ENCODE measurements around the gene MSX2.

The MSX2 gene

GRCh38 chr5:174773371-174773770 is 49.0 kb downstream of the MSX2 start:
- no peak for DNase-seq (ENCODE audit: low read depth, low spot score)

GRCh38 chr5:174775081-174775480 is 50.7 kb downstream of the MSX2 start:
- DNase-seq (ENCODE audit: low read depth, low spot score), result no peak

GRCh38 chr5:174777111-174777510 is 52.7 kb downstream of the MSX2 start:
- no peak for DNase-seq (ENCODE audit: low read depth, low spot score)

- DNase-seq (ENCODE audit: low read depth, low spot score), result no peak
Measured at GRCh38 chr5:174777583-174777982, 53.2 kb downstream of the MSX2 start.
